HepG2 (cell line): Measurements from ENCODE around the gene RASSF6. TPM values are rescaled to one million over a fixed set of nuclear protein-coding genes. Genes with fewer than 3 reads are reported as not detected.

Source experiments
- CEBPB ChIP-seq: IDR thresholded peaks from 2 replicates; pipeline ENCODE4 v1.6.1; 2011; ENCODE audit warnings: low read depth, low read length, improper control_type of control experiment, borderline replicate concordance
- CERS6 ChIP-seq: sonication (generic); formaldehyde crosslinking; IDR thresholded peaks from 2 replicates; pipeline ENCODE4 v1.5.0; 2020; ENCODE audit warnings: missing genetic modification reagents
- FOXK2 ChIP-seq: fragments of 450-650 bp; IDR thresholded peaks from 2 replicates; pipeline ENCODE4 v1.6.1; 2016
- HHEX ChIP-seq: IDR thresholded peaks from 2 replicates; pipeline ENCODE4 v1.6.1; 2016; ENCODE audit warnings: control low read depth
- HNRNPL ChIP-seq: fragments of 200-400 bp; formaldehyde crosslinking; IDR thresholded peaks from 2 replicates; pipeline ENCODE4 v1.6.1; 2017; ENCODE audit warnings: mild to moderate bottlenecking, low read depth, low read length
- IKZF4 ChIP-seq: sonication (generic); formaldehyde crosslinking; IDR thresholded peaks from 2 replicates; pipeline ENCODE4 v1.5.1; 2020; ENCODE audit warnings: borderline replicate concordance, mild to moderate bottlenecking, low read depth, missing genetic modification reagents; ENCODE audit errors: not compliant biosample characterization
- JARID2 ChIP-seq: sonication (generic); formaldehyde crosslinking; IDR thresholded peaks from 2 replicates; pipeline ENCODE4 v1.8.1; 2023; ENCODE audit warnings: missing genetic modification reagents, inconsistent platforms; ENCODE audit not compliant: insufficient replicate concordance
- LRRFIP1 ChIP-seq: sonication (generic); formaldehyde crosslinking; conservative IDR thresholded peaks from 2 replicates; pipeline ENCODE4 v1.4.0; 2020; ENCODE audit warnings: missing genetic modification reagents
- NFIC ChIP-seq: IDR thresholded peaks from 2 replicates; pipeline ENCODE4 v1.6.1; 2012; ENCODE audit warnings: mild to moderate bottlenecking, low read length, inconsistent platforms
- SIX1 ChIP-seq: sonication (generic); formaldehyde crosslinking; IDR thresholded peaks from 2 replicates; pipeline ENCODE4 v1.4.0; 2020; ENCODE audit warnings: missing genetic modification reagents, borderline replicate concordance
- SMARCE1 ChIP-seq: fragments of 450-650 bp; IDR thresholded peaks from 2 replicates; pipeline ENCODE4 v1.6.1; 2017; ENCODE audit warnings: borderline replicate concordance
- TMF1 ChIP-seq: sonication (generic); formaldehyde crosslinking; IDR thresholded peaks from 2 replicates; pipeline ENCODE4 v1.8.1; 2022; ENCODE audit warnings: low read depth, missing genetic modification reagents
- TOPORS ChIP-seq: sonication (generic); formaldehyde crosslinking; IDR thresholded peaks from 2 replicates; pipeline ENCODE4 v1.8.0; 2023; ENCODE audit warnings: mild to moderate bottlenecking, missing genetic modification reagents
- TSC22D2 ChIP-seq: sonication (generic); formaldehyde crosslinking; IDR thresholded peaks from 2 replicates; pipeline ENCODE4 v1.5.1; 2020; ENCODE audit warnings: missing genetic modification reagents, mild to moderate bottlenecking, borderline replicate concordance
- XRCC5 ChIP-seq: fragments of 200-400 bp; formaldehyde crosslinking; optimal IDR thresholded peaks from 2 replicates; pipeline ENCODE3; 2017; ENCODE audit warnings: mild to moderate bottlenecking, low read length
- ZMYM3 ChIP-seq: sonication (generic); formaldehyde crosslinking; IDR thresholded peaks from 2 replicates; pipeline ENCODE4 v1.5.1; 2020; ENCODE audit warnings: mild to moderate bottlenecking, missing genetic modification reagents
- ZNF12 ChIP-seq: sonication (generic); formaldehyde crosslinking; IDR thresholded peaks from 2 replicates; pipeline ENCODE4 v1.5.0; 2020; ENCODE audit warnings: missing genetic modification reagents
- ZNF143 ChIP-seq: sonication (generic); formaldehyde crosslinking; IDR thresholded peaks from 2 replicates; pipeline ENCODE4 v1.4.0; 2020; ENCODE audit warnings: missing genetic modification reagents
- ZNF260 ChIP-seq: sonication (generic); formaldehyde crosslinking; IDR thresholded peaks from 2 replicates; pipeline ENCODE4 v1.4.0; 2020; ENCODE audit warnings: missing genetic modification reagents, low read depth, mild to moderate bottlenecking, borderline replicate concordance
- ZNF383 ChIP-seq: sonication (generic); formaldehyde crosslinking; IDR thresholded peaks from 2 replicates; pipeline ENCODE4 v1.4.0; 2020; ENCODE audit warnings: missing genetic modification reagents, mild to moderate bottlenecking, borderline replicate concordance
- ZNF563 ChIP-seq: sonication (generic); formaldehyde crosslinking; IDR thresholded peaks from 2 replicates; pipeline ENCODE4 v1.8.0; 2022; ENCODE audit warnings: mild to moderate bottlenecking, moderate library complexity, missing genetic modification reagents
- ZNF614 ChIP-seq: IDR thresholded peaks from 2 replicates; pipeline ENCODE4 v1.6.1; 2018; ENCODE audit warnings: missing biosample characterization, missing genetic modification reagents, inconsistent platforms, borderline replicate concordance
- ZNF678 ChIP-seq: sonication (generic); formaldehyde crosslinking; IDR thresholded peaks from 2 replicates; pipeline ENCODE4 v1.4.0; 2020; ENCODE audit warnings: mild to moderate bottlenecking, missing genetic modification reagents
- polyA plus RNA-seq, 8 experiments: library from polyadenylated mRNA; depleted of rRNA in 3 of 8; stranded (reverse) in 7 of 8; unstranded in 1 of 8; fragments of >200 nt; fragmentation: Illumina TruSeq in 4 of 8; extraction: Trizol in 4 of 8; gene quantifications; 2 replicates each; pipeline versions ENCODE4 v1.2.1 to v1.2.3, GENCODE V29; 2011 to 2016; ENCODE audit warnings: low read depth in 4 of 8, missing spikeins in 1 of 8, mixed read lengths in 1 of 8; ENCODE audit not compliant: insufficient read depth in 1 of 8
- total RNA-seq, 5 experiments: library from RNA; depleted of rRNA; stranded (reverse); fragments of >200 nt; fragmentation: Illumina TruSeq; extraction: Trizol; gene quantifications; 2 replicates each; pipeline ENCODE4 v1.2.3, GENCODE V29; 2016; ENCODE audit warnings: low read depth in 1 of 5
- TF ChIP-seq, protein P1 (sequence below): sonication (generic); formaldehyde crosslinking; conservative IDR thresholded peaks from 2 replicates; pipeline ENCODE4 v1.8.0; 2022; ENCODE audit warnings: mild to moderate bottlenecking, moderate library complexity, missing genetic modification reagents
- TF ChIP-seq, protein P2 (sequence below): sonication (generic); formaldehyde crosslinking; IDR thresholded peaks from 2 replicates; pipeline ENCODE4 v1.4.0; 2020; ENCODE audit warnings: missing genetic modification reagents

RASSF6 gene
- total and polyA plus RNA-seq, 2 of the 13 experiments (the other 11 are each of a cell fraction or from before 2014, with no cell fraction given): 0.03 to 0.11 TPM

DNA sequence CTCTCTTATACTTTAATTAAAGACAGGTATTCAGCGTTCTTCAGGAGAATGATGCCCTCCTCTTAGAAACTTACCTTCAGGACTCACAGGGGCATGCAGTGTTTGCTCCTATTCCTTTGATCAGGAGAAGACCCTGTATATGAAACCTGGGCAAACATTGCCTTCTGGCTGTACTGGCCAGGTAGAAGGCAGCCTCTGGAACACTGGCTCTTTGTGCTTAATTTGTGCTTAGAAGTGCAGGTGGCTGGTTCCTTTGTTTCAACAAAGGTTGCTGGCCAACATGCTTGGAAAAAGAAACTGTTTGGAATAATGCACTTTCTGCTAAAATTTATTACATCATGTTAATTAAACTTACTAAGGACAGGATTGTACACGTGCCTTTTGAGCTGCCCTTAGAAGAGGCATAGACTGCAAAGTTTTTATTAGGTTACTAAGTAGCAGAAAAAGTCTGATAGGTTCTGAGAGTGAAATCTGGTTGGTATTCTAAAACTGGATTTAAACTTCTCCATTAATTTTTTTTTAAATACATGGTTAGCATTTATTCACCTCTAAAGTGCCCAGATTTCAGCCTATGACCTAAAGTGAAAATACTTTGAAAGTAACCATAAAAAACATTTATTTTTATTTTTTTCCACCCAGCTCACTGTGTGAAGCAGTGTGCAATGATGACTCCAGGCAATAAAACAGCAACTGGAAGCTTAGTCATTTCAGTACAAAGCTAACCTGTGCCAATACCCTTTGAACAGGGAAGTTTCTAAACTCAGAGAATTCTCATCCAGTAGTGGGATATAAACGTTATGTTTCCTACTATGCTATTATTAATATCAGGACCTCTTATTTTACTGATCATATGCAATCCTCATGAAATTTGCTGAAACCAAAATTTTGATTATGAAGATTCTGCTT, 11.3 kb downstream of the RASSF6 start (continued):
- TF ChIP-seq ZNF260 (CRISPR knock-in tag) (no peak), ZNF678 (CRISPR knock-in tag) (no peak), HNRNPL (no peak), CEBPB (no peak), TSC22D2 (no peak), ZNF383 (CRISPR knock-in tag) (no peak), CERS6 (CRISPR knock-in tag) (no peak), SMARCE1 (no peak), XRCC5 (peak; percentile 34), TOPORS (CRISPR knock-in tag) (no peak), ZNF143 (CRISPR knock-in tag) (no peak), TMF1 (no peak), FOXK2 (no peak), ZNF563 (CRISPR knock-in tag) (no peak), NFIC (no peak), IKZF4 (CRISPR knock-in tag) (no peak), SIX1 (CRISPR knock-in tag) (no peak), LRRFIP1 (no peak), ZNF614 (CRISPR knock-in tag) (no peak), ZMYM3 (CRISPR knock-in tag) (no peak), ZNF12 (CRISPR knock-in tag) (no peak), HHEX (CRISPR knock-in tag) (no peak), JARID2 (CRISPR knock-in tag) (no peak)
- TF ChIP-seq, protein P1, sequence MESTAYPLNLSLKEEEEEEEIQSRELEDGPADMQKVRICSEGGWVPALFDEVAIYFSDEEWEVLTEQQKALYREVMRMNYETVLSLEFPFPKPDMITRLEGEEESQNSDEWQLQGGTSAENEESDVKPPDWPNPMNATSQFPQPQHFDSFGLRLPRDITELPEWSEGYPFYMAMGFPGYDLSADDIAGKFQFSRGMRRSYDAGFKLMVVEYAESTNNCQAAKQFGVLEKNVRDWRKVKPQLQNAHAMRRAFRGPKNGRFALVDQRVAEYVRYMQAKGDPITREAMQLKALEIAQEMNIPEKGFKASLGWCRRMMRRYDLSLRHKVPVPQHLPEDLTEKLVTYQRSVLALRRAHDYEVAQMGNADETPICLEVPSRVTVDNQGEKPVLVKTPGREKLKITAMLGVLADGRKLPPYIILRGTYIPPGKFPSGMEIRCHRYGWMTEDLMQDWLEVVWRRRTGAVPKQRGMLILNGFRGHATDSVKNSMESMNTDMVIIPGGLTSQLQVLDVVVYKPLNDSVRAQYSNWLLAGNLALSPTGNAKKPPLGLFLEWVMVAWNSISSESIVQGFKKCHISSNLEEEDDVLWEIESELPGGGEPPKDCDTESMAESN (CRISPR knock-in tag): no peak
- TF ChIP-seq, protein P2, sequence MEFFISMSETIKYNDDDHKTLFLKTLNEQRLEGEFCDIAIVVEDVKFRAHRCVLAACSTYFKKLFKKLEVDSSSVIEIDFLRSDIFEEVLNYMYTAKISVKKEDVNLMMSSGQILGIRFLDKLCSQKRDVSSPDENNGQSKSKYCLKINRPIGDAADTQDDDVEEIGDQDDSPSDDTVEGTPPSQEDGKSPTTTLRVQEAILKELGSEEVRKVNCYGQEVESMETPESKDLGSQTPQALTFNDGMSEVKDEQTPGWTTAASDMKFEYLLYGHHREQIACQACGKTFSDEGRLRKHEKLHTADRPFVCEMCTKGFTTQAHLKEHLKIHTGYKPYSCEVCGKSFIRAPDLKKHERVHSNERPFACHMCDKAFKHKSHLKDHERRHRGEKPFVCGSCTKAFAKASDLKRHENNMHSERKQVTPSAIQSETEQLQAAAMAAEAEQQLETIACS (CRISPR knock-in tag): no peak
